ENCODE measurements around the gene UGCG. TPM values are rescaled to one million over a fixed set of nuclear protein-coding genes. Genes with fewer than 3 reads are reported as not detected.

UGCG gene
- total RNA-seq, 1 donor from 2014 or later: 48.1 TPM

- Histone ChIP-seq H3K4me2 (no peak overlapping the region), H2AFZ (replicated peaks) (no peak overlapping the region), H3K9me3 (ENCODE audit: low read depth) (no peaks in the 10 kb centered on the region), H3K27me3 (no peaks in the 10 kb centered on the region), H3K4me3 (no peak overlapping the region), H4K20me1 (ENCODE audit: low read depth) (no peaks in the 10 kb centered on the region), H3K4me1 (no peaks in the 10 kb centered on the region), H3K79me2 (ENCODE audit: low read depth) (no peaks in the 10 kb centered on the region), H3K27ac (no peak overlapping the region), H3K9ac (no peak overlapping the region), H3F3A (ENCODE audit: low read depth) (no peaks in the 10 kb centered on the region), H3K36me3 (no peaks in the 10 kb centered on the region)
- Mint-ChIP-seq H3K4me1 (no peaks in the 10 kb centered on the region), H3K36me3 (no peaks in the 10 kb centered on the region), H3K27me3 (ENCODE audit: insufficient read depth, low read depth) (peaks cover 4% of the 10 kb centered on the region), H3K4me3 (no peak overlapping the region), H3K27ac (no peak overlapping the region), H3K9me3 (peaks cover 3% of the 10 kb centered on the region)
- TF ChIP-seq CTCF (IDR thresholded peaks at IDR 0.05) (no peak), EZH2 (IDR thresholded peaks at IDR 0.05) (no peak), EZH2phosphoT487 (IDR thresholded peaks at IDR 0.05) (no peak)
- no peak for DNase-seq (ENCODE audit: low spot score)
Observed at GRCh38 chr9:111853450-111853827, 43.2 kb upstream of the UGCG start.

GRCh38 chr9:111854799-111855198, 41.8 kb upstream of the UGCG start:
- TF ChIP-seq CTCF (IDR thresholded peaks at IDR 0.05) (no peak), EZH2 (IDR thresholded peaks at IDR 0.05) (no peak), EZH2phosphoT487 (IDR thresholded peaks at IDR 0.05) (no peak)
- no peak overlapping the region for H3K27ac ChIP-seq
- peaks cover 4% of the 10 kb centered on the region for H3K27me3 Mint-ChIP-seq (ENCODE audit: insufficient read depth, low read depth)
- H3K27ac Mint-ChIP-seq: no peak overlapping the region
- no peaks in the 10 kb centered on the region for H3K36me3 Mint-ChIP-seq
- H3K79me2 ChIP-seq (ENCODE audit: low read depth): no peaks in the 10 kb centered on the region
- no peaks in the 10 kb centered on the region for H3K36me3 ChIP-seq
- no peaks in the 10 kb centered on the region for H3F3A ChIP-seq (ENCODE audit: low read depth)
- no peak overlapping the region for H2AFZ ChIP-seq (replicated peaks)
- no peaks in the 10 kb centered on the region for H3K9me3 ChIP-seq (ENCODE audit: low read depth)
- no peak overlapping the region for H3K4me3 ChIP-seq
- H3K4me2 ChIP-seq: no peak overlapping the region
- H3K4me1 ChIP-seq: no peaks in the 10 kb centered on the region
- DNase-seq (ENCODE audit: low spot score): no peak
- H4K20me1 ChIP-seq (ENCODE audit: low read depth): no peaks in the 10 kb centered on the region
- no peaks in the 10 kb centered on the region for H3K4me1 Mint-ChIP-seq
- H3K9me3 Mint-ChIP-seq: peaks cover 3% of the 10 kb centered on the region
- no peak overlapping the region for H3K9ac ChIP-seq
- no peak overlapping the region for H3K4me3 Mint-ChIP-seq
- H3K27me3 ChIP-seq: no peaks in the 10 kb centered on the region

GRCh38 chr9:111857555-111858211, 38.9 kb upstream of the UGCG start:
- DNase-seq (ENCODE audit: low spot score): no peak
- no peak overlapping the region for H3K4me3 Mint-ChIP-seq
- no peak for TF ChIP-seq EZH2 (IDR thresholded peaks at IDR 0.05)
- TF ChIP-seq CTCF (IDR thresholded peaks at IDR 0.05): no peak
- no peak for TF ChIP-seq EZH2phosphoT487 (IDR thresholded peaks at IDR 0.05)
- Histone ChIP-seq H3F3A (ENCODE audit: low read depth) (no peaks in the 10 kb centered on the region), H3K79me2 (ENCODE audit: low read depth) (no peaks in the 10 kb centered on the region), H3K4me3 (no peak overlapping the region), H3K27me3 (no peaks in the 10 kb centered on the region), H4K20me1 (ENCODE audit: low read depth) (no peaks in the 10 kb centered on the region), H3K4me1 (no peaks in the 10 kb centered on the region), H3K4me2 (no peak overlapping the region), H3K9me3 (ENCODE audit: low read depth) (no peaks in the 10 kb centered on the region), H3K36me3 (no peaks in the 10 kb centered on the region), H3K27ac (no peak overlapping the region), H3K9ac (no peak overlapping the region), H2AFZ (replicated peaks) (no peak overlapping the region)
- peaks cover 3% of the 10 kb centered on the region for H3K9me3 Mint-ChIP-seq
- no peak overlapping the region for H3K27ac Mint-ChIP-seq
- H3K36me3 Mint-ChIP-seq: no peaks in the 10 kb centered on the region
- no peaks in the 10 kb centered on the region for H3K4me1 Mint-ChIP-seq
- peaks cover 4% of the 10 kb centered on the region for H3K27me3 Mint-ChIP-seq (ENCODE audit: insufficient read depth, low read depth)

Measured in neural progenitor cell (in vitro differentiated cells).